Aorta (tissue), 5 donors: ENCODE data around the gene METAP1D. TPM values are rescaled to one million over a fixed set of nuclear protein-coding genes. Genes with fewer than 3 reads are reported as not detected.
A peak's percentile ranks its signal among the peaks of the same experiment; 100 is the strongest.

Source experiments
- ATAC-seq: fragments of 200-7000 bp; cut with Tn5 transposase; one replicate; pipeline ENCODE4 v1.9.1; 2022; ENCODE audit warnings: moderate library complexity; ENCODE audit not compliant: low FRiP score
- DNase-seq, 2 donors: peaks; one replicate each; pipeline ENCODE4 v3.0.0-alpha.2; 2020
- H3K27ac ChIP-seq, 2 donors: one replicate each; pipeline ENCODE4 v1.5.1; 2013; ENCODE audit warnings: low read length in 2 of 2, mild to moderate bottlenecking in 2 of 2, moderate library complexity in 2 of 2, control low read depth in 1 of 2, inconsistent platforms in 1 of 2, low read depth in 1 of 2
- H3K27me3 ChIP-seq, 2 donors: one replicate each; pipeline ENCODE4 v1.6.1; 2013; ENCODE audit warnings: control low read depth in 1 of 2, low read length in 1 of 2, mild to moderate bottlenecking in 1 of 2, moderate library complexity in 1 of 2; ENCODE audit not compliant: insufficient read depth in 2 of 2, control insufficient read depth in 1 of 2
- H3K36me3 ChIP-seq, 2 donors: one replicate each; pipeline ENCODE4 v1.6.1; 2013; ENCODE audit warnings: control low read depth in 1 of 2, low read length in 1 of 2, mild to moderate bottlenecking in 1 of 2; ENCODE audit not compliant: insufficient read depth in 2 of 2, control insufficient read depth in 1 of 2
- H3K4me1 ChIP-seq, 2 donors: one replicate each; pipeline ENCODE4 v1.6.1; 2013; ENCODE audit warnings: low read length in 2 of 2, control low read depth in 1 of 2, mild to moderate bottlenecking in 1 of 2, moderate library complexity in 1 of 2; ENCODE audit not compliant: insufficient read depth in 2 of 2, control insufficient read depth in 1 of 2
- H3K4me3 ChIP-seq, 2 donors: one replicate each; pipeline ENCODE4 v1.5.1; 2013; ENCODE audit warnings: low read length in 2 of 2, control low read depth in 1 of 2, mild to moderate bottlenecking in 1 of 2
- H3K9me3 ChIP-seq: one replicate; pipeline ENCODE4 v1.6.1; 2013; ENCODE audit warnings: mild to moderate bottlenecking, low read length; ENCODE audit not compliant: control insufficient read depth
- WGBS, 2 donors: extraction: QIAGEN DNeasy Blood & Tissue Kit; methylation state at CpG; one replicate each; pipeline ENCODE4 v1.1.7; 2013; 5-methylcytosine and 5-hydroxymethylcytosine counted together
- intact Hi-C, 2 donors: fragments of 100-400 bp; cut with DNase I; formaldehyde crosslinking; loops; one replicate each; pipeline versions ENCODE4 v1.14.2 to v1.15.0; 2022
- polyA plus RNA-seq, 2 donors: library from polyadenylated mRNA; stranded (reverse); fragments of 200-250 nt; gene quantifications; one replicate each; pipeline ENCODE4 v1.2.3, GENCODE V29; 2013
- total RNA-seq, 2 donors: library from RNA; stranded (reverse); fragmentation: NEBNext Ultra II Directional; extraction: Animal tissue kit (Norgen Biotek cat#: 25700); gene quantifications; one replicate each; pipeline ENCODE4 v1.2.1, GENCODE V29; 2021
- donor health status: healthy with polysubstance abuse.
- donor health status: Bipolar disorder and iron deficiency.
- donor health status: DM: no; HTN: no; CAD: no.
- donor health status: DM: no; HTN: no; CAD: no.
- donor health status: DM: yes; HTN: yes; CAD: no.

METAP1D gene
- total and polyA plus RNA-seq, 4 donors, result 2.9 to 8.0 (median 4.2) TPM

DNA sequence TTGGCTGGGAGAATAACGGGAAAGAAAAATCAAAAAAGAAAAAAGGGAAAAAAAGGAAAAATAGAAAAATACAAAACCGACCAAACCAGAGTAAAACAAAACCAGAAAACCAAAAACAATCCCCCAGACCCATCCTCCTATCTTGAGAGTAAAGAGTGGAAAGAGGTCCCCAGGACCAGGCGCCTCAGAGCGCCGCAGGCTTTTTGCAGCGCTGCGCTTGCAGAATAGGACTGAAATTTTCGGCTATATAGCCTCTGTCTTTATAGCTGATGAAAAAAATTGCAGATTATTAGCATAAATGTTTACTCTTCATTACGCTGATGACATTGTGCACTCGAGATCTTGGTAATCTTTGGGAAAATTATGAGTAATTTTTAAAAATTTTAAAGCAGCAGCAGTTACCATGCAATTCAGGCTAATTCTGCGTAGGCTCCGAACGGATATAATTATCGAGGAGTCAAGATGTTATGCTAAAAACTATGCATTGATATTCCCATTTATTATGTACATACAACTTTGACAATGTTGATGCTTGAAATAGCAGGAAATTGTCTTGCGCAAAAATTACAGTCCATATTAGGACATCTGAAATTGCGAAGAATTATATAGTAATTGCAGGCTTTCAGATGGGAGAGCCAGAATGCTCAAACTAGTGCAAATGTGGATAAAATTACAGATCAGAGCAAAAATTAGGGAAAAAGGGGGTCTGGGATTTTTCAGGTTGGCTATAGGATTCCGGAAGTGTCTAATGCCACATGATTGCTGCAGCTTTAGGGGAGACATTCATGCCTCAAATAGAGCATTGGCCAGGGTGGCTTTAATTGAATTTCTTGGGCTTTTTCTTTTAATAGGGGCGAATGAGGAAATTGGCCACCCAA lies 93.9 kb downstream of the METAP1D start:
- no peak overlapping the region for H3K4me3 ChIP-seq
- 24 to 36% methylated on average over 18 of the region's 18 CpGs for WGBS, 2 donors
- ATAC-seq (no peak), DNase-seq (no peak)
- H3K9me3 ChIP-seq, result no peaks in the 10 kb centered on the region
- no peaks in the 10 kb centered on the region for H3K36me3 ChIP-seq
- intact Hi-C loops, result no loop called here
- no peaks in the 10 kb centered on the region for H3K4me1 ChIP-seq
- no peak overlapping the region for H3K27ac ChIP-seq
- H3K27me3 ChIP-seq, result peaks cover 0 to 3% of the 10 kb centered on the region in 2 donors

- no peak overlapping the region for H3K27ac ChIP-seq
- H3K36me3 ChIP-seq, result no peaks in the 10 kb centered on the region
- DNase-seq (peak in 1 of 2 donors; percentile 74), ATAC-seq (peak; percentile 4)
- H3K9me3 ChIP-seq, result no peaks in the 10 kb centered on the region
- peaks cover 0 to 3% of the 10 kb centered on the region in 2 donors for H3K27me3 ChIP-seq
- H3K4me1 ChIP-seq, result no peaks in the 10 kb centered on the region
- 3 to 4% methylated on average over 53 to 66 of the region's 66 CpGs for WGBS, 2 donors
- peak overlapping the region; percentile 7 to 23 for H3K4me3 ChIP-seq
- intact Hi-C loops, result no loop called here
Measured at GRCh38 chr2:172094294-172095145, 94.8 kb downstream of the METAP1D start.

DNA sequence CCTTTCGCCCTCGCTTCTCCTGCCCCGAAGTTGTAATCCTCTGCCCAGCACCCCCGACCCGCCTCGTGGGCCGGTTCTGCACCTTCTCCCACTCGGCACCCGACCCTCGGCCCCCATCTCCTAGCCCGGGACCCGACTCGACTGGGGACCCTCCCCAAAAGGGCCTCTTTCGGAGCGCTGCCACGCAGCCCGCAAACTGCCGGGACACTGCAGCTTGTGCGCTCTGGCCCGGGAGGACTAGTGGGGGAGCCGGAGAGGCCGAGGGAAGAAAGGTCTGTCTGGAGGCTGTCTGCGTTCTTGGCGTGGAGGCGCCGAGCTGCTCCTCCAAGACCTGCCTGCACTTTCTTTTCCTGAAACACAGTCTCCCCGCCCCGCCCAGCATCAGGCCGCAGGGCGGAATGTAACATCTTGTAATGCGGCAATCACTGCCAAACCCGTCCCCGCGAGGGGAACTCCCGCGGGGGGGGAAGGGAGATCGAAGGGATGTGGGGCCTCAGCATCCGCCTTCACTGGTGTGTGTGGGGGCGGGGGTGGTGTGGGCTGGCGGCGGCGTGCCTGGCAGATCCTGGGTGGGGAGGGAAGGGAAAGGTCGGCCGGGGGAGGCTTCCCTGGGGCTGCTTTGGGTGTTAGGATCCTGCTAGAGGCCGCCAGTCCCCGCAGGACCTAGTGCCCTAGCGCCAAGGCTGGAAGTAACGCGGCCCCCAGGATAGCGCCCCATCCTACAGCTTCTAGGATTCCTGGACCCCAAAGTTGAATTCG lies 95.6 kb downstream of the METAP1D start:
- Histone ChIP-seq H3K27ac (no peak overlapping the region), H3K4me1 (no peaks in the 10 kb centered on the region), H3K4me3 (peak overlapping the region; percentile 7 to 23), H3K36me3 (no peaks in the 10 kb centered on the region), H3K27me3 (peaks cover 0 to 3% of the 10 kb centered on the region in 2 donors), H3K9me3 (no peaks in the 10 kb centered on the region)
- 2% methylated on average over 50 to 51 of the region's 51 CpGs for WGBS, 2 donors
- intact Hi-C loops, result no loop called here
- DNase-seq (peak in 1 of 2 donors; percentile 82), ATAC-seq (peak; percentile 30)

DNA sequence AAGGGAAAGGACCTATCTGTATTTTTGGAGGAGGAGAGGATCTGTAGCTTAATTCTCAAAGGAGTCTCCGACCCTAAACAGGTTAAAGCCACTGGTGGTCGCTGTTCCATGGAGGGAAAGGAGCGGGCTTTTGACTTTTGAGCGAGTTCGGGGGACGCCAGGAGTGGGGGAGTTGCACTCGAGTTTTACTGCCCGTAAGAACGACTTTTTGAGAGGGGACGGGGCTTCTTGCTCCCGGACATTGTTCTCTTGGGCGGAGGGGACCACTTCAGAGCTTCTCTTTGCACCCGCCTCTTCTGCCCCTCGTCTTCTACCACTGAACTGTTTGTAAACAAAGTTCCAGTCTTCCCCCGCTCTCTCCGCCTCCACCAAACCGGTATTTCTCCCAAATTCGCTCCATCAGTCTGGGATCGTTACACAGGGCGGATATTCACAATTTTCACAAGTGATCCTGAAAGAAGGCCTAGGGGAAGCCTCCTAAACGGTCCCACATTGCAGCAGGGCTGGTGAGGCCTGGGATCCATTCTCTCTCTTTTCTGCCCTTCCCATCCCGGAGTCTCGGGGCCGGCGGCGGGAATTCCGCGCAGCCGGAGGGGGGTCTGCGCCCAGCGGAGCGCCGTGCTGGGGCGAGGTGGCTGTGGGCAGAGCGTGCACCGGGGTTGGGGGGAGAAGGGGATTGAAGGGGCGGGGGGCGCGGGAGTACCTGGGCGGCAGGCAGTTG lies 96.3 kb downstream of the METAP1D start:
- Histone ChIP-seq H3K27me3 (peaks cover 0 to 3% of the 10 kb centered on the region in 2 donors), H3K36me3 (no peaks in the 10 kb centered on the region), H3K27ac (no peak overlapping the region), H3K9me3 (no peaks in the 10 kb centered on the region), H3K4me1 (no peaks in the 10 kb centered on the region), H3K4me3 (no peak overlapping the region)
- no peak for ATAC-seq
- intact Hi-C loops, result no loop called here
- 10 to 12% methylated on average over 37 to 40 of the region's 40 CpGs for WGBS, 2 donors
- DNase-seq, result peak in 1 of 2 donors; percentile 69

DNA sequence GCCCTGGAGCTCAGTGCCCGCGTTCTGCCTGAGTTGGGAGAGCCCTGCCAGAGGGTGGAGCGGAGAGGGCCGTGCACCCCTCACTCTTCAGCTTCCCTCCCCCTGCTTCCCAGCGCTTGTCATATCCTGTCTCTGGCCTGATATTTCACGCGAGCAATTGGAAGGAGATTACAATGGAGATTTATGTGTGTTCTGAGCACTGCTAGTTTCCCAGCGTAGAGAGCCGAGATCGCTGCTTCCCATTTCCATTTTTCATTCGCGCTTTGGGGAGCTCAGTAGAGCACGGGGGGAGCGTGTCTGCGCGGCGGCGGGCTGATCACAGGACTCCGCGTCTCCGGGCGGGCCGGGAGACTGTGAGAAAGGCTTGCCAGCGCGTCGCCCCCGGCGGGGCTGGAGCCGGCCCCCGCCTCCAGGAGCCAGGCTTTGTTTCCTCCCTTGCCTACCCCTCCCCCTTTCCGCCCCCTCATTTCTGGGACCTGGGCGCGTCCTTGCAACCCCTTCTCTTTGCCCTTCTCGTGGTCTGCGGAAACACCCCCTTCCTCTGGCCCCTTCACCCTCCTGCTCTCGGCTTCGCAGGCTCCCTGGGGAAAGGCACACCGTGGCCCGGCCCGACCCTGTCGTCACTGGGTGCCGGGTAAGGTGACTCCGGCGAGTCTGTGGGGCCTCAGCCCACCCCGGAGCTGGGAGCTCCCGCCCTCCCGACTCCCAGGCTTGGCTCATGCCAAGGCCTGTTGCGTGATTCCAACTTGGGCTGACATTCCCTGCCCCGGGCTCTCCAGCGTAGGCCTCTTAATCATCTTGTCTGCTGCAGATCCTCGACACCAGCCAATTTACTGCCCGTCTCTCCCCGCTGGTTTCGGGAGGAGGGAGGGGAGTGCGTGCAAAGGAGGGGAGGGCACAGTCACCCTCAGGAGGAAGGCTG lies 97.1 kb downstream of the METAP1D start:
- no peak for ATAC-seq
- Histone ChIP-seq H3K9me3 (no peaks in the 10 kb centered on the region), H3K4me1 (no peaks in the 10 kb centered on the region), H3K27me3 (peaks cover 0 to 3% of the 10 kb centered on the region in 2 donors), H3K36me3 (no peaks in the 10 kb centered on the region), H3K27ac (no peak overlapping the region), H3K4me3 (no peak overlapping the region)
- peak in 1 of 2 donors; percentile 75 for DNase-seq
- WGBS, 2 donors, result 8 to 9% methylated on average over 54 to 55 of the region's 55 CpGs
- intact Hi-C loops, result no loop called here

DNA sequence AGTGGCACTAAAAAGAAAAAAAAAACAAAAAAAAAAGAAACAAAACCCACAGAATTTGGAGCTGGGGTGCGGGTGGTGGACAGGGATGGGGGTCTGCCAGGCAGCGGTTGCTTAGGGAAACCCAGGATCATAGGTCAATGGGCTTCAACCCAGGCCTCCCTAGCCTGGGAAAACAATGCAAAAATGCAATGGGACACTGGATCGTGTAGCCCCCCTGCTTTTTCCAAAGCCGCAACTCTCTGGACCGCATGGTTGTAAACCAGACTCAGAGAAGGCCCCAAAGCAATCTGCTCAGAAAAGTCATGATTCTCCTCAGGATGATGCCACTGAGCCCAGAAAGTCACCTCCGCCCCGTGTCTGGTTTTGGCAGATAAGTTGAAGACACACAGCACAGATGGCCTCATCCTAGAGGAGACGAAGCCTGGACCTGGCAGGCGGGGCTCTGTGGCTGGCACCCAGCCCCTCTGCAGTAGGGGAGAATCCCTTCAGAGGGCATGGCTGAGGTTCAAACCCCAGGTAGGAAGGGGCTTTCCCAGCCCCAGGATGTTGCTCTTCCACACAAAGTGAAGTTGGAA lies 97.9 kb downstream of the METAP1D start:
- Histone ChIP-seq H3K9me3 (no peaks in the 10 kb centered on the region), H3K27me3 (peaks cover 0 to 3% of the 10 kb centered on the region in 2 donors), H3K4me1 (no peaks in the 10 kb centered on the region), H3K27ac (no peak overlapping the region), H3K36me3 (no peaks in the 10 kb centered on the region), H3K4me3 (no peak overlapping the region)
- no peak for DNase-seq
- intact Hi-C loops, result no loop called here
- 87 to 90% methylated on average over 9 of the region's 9 CpGs for WGBS, 2 donors
- ATAC-seq, result no peak

GRCh38 chr2:172098287-172098649 lies 98.5 kb downstream of the METAP1D start:
- intact Hi-C loops, result no loop called here
- H3K4me3 ChIP-seq, result no peak overlapping the region
- H3K27me3 ChIP-seq, result peaks cover 0 to 3% of the 10 kb centered on the region in 2 donors
- no peak overlapping the region for H3K27ac ChIP-seq
- no peaks in the 10 kb centered on the region for H3K36me3 ChIP-seq
- no peak for DNase-seq
- ATAC-seq, result no peak
- 90 to 93% methylated on average over 1 of the region's 1 CpG for WGBS, 2 donors
- no peaks in the 10 kb centered on the region for H3K4me1 ChIP-seq
- no peaks in the 10 kb centered on the region for H3K9me3 ChIP-seq
